LNCAP (cell line): ENCODE data around the gene ARL6IP4.

Experiments used
- CTCF ChIP-seq: fragments of 450-650 bp; IDR thresholded peaks from 2 replicates; pipeline ENCODE4 v1.5.1; 2017; ENCODE audit warnings: mild to moderate bottlenecking

Gene ARL6IP4

GRCh38 chr12:122961531-122962329 lies 18.8 kb upstream of the ARL6IP4 start:
- no peak for TF ChIP-seq CTCF

- TF ChIP-seq CTCF, result no peak
Measured at GRCh38 chr12:122963941-122964265, 16.6 kb upstream of the ARL6IP4 start.

GRCh38 chr12:122964439-122965257 lies 15.8 kb upstream of the ARL6IP4 start:
- TF ChIP-seq CTCF, result no peak

GRCh38 chr12:122965321-122965751 lies 15.1 kb upstream of the ARL6IP4 start:
- TF ChIP-seq CTCF, result no peak

GRCh38 chr12:122965851-122966742 lies 14.4 kb upstream of the ARL6IP4 start, which contains the start of gene ABCB9:
Gene ABCB9 (minus strand): TSS chr12:122966463. CDS start chr12:122960235, 6,228 bp downstream.
- no peak for TF ChIP-seq CTCF

- TF ChIP-seq CTCF, result no peak
Measured at GRCh38 chr12:122966743-122967550, 13.5 kb upstream of the ARL6IP4 start.
